Glomerular endothelial cell (primary cell): Measurements from ENCODE around the gene ETNK2. TPM values are rescaled to one million over a fixed set of nuclear protein-coding genes. Genes with fewer than 3 reads are reported as not detected.

Experiments
- DNase-seq: peaks from one replicate; pipeline ENCODE4 v3.0.0-alpha.2; 2011; ENCODE audit warnings: low read depth, low spot score; ENCODE audit errors: extremely low read depth
- total RNA-seq: library from RNA; depleted of rRNA; stranded (reverse); fragments of >200 nt; gene quantifications from 2 replicates; pipeline ENCODE4 v1.2.3, GENCODE V29; 2015

The ETNK2 gene
- total RNA-seq, 1 donor from 2014 or later, result 15.3 TPM

DNA sequence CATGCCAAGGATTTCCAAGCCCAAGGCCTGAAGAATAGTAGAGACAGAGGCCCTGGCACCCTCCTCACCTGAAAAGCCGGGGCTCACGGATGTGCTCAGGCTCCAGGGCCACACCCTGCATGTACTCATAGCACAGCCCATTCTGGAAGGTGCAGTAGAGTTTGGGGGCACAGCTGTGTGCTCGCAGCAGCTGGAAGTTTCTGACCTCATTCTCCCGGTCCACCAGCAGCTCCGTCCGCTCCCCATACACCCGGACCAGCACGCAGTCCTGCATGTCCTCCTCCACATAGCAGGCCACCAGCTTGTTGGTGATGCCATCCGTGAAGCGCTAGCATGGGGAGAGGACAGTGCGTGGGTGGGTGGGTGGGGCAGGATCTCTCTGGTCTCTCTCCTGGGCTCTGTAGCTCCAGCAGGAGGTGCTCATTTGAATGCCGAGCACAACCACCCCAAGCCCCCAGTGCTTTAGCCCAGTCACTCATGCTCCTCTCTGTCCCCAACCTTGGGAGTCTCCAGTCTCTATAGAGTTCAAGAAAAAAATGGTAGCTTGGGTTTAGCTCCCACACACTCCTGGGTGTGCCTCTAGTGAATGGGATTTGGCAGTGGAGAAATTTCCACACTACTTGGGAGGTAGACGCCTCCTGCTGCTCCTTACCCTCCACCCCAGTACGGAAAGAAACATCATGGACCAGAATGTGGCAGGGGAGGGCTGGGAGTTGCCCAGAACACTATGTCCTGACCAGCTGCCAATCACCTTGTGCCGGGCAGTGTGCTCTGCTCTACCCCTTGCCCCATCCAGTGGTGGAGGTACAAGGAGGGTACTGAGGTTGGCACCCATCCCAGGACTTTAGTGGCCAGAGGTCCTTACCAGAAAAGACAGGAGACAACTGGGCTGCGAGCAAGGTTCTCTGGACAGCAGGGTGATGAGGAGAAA, 1.9 kb downstream of the ETNK2 start:
- DNase-seq, result no peak

DNA sequence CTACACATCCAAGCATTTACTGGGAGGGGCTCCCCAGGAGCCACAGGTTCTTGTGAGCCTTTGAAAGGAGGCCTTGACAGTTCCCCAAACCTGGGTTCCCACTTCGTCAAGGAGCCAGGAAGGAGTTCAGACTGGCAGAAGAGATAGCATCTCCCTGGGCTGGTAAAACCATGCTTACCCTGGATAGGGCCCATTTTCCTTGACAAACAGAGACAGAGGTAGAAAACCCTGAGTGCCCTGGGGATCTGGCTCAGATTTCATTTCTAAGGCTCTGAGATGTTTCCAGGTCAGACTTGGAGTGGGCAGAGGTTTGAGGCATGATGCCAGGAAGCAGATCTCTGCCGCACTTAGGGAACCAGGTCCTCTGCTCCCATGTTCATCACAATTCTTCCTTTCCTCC, 2.7 kb downstream of the ETNK2 start:
- DNase-seq, result no peak

DNA sequence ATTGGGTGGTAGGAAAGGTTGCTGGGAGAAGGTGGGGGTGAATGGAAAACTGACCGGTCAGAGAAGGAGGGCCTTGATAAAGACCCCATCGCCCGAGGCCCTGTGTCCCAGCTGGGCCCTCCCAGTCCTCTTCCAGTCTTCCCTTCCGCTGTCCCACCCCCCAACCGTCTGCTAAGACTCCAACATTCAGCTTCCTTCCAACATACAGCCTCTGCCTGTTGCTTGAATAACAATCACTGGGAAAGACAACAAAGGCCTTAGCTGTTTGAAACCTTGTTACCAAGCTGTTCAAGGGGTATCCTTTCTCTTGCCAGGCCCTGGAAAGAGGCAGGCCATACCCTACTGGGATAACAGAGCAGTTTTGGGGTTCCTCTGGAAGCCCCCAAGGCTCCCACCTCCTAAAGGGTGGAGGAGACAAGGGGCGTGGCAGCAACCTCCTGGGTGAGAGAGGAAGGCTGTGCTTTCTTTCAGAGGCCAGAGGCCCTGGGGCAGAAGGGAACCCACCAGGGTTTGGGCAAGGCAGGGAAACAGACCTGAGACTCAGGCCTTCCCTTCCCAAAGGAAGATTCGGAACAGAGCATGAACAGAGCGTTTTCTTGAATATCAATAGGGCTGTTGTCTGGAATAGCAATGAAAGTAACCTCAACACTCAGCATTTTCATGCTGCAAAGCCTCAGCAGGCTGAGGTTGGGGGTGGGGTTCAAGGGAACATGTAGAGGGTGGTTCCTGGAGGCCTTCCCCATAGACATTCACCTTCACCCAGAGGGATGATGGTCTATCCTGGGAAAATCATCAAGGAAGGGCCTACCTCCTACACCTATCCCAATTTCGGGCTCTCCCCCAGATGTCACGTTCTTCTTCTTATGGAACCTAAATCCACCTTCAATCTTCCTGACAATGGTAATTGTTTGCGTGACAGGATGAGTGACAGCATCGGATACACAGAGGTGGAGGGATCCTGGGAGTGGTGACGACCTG, 4.1 kb downstream of the ETNK2 start:
- DNase-seq, result no peak

DNA sequence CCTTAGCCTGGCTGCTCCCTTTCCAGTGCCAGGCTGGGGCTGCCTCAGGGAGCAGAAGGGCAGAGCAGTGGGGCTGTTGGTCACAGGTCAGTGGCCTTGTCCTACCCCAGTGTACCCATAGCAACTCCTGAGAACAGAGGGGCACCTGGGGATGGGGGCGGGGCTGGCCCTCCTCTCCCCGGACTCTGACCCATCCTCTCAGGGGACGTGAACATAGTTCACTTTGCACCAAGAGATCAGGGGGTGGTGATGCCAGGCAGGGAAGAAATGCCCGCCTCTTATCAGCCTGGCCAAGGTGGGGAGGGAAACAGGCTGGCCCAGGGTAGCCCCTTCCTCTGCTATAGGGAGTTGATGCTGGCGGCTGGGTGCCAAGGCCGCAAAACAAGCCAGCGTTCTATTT, 4.9 kb downstream of the ETNK2 start:
- no peak for DNase-seq

DNA sequence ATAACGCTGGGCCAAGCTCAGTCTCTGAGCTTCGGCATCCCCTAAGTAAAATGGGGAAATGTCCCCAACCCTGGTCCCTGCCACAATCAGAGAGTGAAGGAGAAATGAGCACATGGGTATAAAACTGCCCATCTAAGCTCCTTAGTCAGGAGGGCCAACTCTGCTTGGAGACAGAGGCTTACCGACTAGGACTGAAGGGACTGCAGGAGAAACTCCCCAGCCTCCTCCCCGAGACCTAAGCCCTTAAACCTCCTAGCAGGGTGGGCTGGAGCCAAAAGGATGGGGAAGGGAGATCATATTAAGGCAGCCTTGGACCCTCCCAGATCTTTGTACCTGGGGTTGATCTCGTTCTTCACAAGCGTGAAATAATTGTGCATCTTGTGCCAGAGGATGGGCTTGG, 5.5 kb downstream of the ETNK2 start:
- DNase-seq, result no peak

DNA sequence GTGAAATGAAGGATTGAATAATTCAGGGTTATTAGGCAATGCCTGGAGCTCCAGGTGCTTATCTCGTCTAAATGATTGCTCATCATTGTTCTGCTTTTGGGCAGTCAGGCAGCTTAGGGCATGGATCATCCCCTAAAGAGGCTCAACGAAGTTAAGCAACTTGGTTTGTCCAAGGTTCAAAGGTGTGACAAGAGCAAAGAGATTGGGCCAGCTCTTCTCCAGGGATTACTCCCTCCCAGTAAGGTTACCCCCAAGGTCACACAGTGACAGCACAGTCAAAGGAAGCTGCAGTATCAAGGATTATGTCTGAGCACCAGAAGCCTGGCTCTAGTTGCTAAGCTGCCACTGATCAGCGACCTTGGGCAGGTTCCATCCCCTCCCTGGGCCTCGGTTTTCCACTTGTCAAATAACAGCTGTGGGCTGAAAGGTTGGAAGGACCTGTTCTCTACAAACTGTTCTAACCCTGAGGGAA, 6.8 kb downstream of the ETNK2 start:
- DNase-seq, result no peak

DNA sequence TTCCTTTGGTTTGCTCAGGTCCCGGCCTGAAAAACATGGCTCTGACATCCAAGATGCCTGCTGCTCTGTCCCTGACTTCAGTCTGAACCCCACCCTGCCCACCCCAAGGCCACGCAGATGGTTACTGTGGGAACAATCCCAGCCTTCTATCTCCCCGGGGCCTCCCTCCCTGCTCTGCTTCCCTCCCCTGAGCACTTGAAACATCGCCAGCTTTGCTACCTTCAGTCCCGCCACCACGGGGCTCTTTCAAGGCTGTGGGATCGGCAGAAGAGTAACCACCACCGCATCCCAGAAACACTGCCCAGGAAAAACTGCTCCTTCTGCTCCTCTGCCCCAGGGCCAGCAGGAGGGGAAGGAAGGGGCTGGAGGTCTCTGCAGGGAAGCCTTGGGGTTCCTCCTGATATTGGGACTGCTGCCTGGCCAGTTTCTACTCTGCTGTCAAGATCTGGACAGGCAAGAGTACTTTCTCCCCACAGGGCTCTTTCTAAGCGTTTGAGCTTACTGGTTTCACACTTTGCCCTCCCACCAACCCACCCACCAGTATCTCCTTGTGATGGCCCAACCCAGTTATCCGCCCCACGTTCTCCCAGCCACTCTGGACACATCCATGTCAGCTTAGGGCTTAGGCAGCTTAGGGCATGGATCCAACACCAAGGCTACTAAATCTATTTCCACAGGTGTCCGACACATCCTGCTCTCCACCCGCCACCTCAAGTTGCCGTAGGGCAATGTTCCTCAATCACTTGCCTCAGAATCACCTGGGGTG, 8.4 kb downstream of the ETNK2 start:
- no peak for DNase-seq

DNA sequence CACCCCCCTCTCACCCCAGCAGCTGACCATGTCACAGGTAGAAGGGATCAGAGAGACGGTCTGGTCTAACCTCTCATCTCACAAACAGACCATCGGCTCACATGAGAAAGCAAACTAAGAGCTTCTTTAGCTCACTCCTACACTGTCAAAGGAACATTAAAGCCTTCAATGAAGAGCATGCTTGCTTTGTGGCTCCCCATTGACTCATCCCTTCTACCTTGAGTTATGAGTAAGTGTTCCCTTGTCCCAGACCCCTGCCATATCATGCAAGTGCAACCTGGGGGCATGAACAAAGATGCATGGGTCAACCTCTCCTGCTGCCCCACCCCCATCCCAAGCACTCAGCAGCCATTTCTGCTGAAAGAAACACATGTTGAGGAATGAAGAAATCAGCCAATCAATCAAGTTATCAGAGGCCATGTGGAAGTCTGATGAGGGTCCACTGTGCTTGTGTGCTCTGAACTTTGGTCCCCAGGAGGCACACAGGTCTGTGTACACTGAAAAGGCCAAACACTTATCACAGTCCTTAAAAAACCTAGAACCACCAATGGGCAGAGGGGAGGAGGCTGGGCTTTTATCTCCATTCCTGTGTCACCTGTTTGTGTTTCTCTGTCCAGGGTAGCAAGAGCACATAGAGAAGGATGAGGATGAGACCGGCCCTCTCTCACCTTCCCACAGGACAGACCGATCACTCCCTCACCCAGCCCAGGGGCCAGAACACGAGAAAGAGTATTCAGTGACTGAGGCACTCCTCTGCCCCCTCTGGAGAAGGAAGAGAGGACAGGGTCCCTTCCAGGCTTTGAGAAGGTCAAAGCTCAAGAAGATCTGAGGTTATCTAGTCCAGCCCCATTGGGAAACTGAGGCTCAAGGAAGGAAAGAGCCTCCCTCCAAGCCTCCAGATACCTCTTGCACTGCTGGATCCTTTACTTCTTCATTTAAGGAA, 9.5 kb downstream of the ETNK2 start:
- no peak for DNase-seq

DNA sequence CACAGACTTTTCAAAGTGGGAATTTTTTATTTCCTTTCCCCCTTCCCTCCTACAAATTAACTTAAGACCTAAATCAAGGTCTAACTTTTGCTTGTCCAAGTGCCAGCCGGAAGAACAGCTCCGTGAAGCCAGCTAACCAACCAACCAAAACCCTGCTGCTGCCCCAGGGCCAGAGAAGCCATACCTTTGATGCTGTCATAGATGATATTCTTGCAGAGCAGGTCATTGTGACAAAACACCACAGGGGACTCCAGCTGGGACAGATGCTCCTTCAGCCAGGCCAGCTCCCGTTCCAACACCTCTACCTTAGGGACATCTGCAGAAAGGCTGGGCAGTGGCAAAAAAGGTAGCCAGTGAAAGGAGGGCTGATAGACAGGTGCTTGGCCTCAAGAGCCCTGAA, 10.7 kb downstream of the ETNK2 start:
- DNase-seq, result no peak

DNA sequence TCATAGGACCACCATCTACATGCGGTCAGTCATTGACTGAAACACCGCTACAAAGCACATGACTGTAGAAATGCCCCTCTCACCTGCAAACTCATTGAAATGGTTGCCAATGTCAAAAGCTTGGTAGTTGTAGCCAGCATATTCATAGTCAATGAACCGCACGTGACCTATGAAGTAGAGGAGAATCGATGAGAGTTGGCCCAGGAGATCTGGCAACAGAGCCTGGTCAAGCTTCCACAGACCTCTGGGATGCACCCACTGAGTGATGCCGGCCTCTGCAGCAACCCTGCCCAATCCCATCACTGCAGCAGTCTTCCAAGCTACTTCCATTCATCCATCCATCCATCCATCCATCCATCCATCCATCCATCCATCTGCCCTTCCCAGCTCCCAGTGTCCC, 11.9 kb downstream of the ETNK2 start:
- no peak for DNase-seq

DNA sequence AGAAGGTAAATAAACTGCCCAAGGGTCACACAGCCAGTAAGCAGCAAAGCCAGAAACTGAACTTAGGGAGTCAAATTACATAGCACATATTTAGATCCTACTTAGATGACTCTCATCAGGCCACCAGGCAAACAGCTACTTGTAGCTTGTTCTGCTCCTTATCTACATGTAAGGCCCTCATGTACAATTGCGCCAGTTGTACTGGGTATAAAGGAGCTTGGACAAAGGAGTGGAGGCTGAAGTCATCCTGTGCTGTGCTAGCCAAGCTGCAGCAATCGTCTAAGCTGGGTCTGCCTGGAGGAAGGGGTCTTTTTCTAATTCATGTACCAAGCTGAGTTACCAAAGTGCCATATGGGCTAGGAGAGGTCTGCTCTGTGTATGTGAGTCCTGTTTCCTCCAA, 12.8 kb downstream of the ETNK2 start:
- DNase-seq, result no peak

DNA sequence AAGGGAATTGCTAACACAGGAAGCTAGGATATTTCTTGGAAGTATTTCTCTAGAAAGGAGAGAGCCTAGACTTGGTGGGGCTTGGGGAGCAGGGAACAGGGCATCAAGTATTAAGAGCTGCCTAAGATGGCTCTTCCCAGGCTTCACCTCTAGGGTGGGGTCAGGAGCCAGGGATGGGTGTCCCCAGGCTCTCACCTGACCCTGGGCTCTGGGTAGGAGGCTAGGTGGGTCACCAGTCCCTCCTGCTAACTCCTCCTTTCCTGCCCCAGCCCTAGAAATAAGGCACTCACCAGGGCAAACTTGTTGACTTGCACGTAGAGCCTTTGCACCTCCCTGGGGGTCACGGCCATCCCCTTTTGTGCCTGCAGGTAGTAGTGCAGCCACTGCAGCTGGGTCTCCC, 15.0 kb downstream of the ETNK2 start:
- DNase-seq, result no peak

DNA sequence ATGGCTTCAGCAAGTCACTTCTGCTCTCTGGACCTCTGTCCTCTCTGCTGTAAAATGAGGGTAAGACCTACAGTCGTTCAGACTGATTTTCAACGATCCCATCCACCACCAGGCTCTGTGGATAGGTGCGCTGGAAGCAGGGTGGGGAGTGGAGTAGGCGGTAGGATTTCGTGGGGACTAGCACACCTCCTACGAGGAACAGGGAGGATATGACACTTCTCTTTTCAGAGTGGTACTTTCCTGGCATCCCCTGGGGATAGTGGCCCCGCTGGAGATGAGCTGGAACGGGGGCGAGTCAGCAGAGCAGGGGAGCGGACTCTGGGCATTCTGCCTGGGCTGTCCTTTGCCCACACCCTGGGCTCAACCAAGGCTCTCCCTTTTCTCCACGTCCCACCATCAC, 17.7 kb downstream of the ETNK2 start:
- DNase-seq, result no peak

DNA sequence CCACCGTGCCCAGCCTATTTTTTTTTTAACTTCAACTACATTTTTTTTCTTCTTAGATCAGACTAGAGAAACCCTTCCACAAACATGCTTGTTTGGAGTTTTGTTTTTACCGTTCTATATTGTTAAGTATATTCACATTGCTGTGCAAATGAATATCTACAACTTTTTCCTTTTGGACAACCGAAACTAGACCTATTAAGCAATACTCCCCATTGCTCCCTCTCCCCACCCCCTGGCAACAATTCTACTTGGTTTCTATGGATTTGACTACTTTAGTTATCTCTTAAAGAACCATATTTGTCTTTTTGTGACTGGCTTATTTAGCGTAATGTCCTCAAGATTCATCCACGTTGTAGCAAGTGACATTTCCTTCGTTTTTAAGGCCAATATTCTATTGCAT, 19.1 kb downstream of the ETNK2 start:
- no peak for DNase-seq

DNA sequence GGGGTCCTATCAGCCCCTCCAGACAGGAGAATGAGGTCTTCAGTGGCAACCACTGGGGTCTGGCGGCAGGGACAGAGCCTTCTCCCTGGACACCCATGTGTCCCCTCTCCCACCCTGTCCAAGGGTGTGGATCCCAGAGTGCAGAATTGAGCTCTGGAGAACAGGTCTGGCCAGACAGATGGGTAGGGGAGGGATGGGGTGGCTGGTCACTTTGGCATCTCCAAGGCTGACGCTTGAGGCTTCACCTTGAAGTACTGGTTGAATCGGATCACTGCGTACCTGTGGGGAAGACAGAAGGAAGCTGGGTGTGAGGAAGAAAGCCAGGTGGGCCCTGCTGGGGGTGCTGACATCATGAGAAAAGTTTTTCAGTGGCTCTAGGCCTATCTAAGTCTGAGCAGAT, 19.9 kb downstream of the ETNK2 start:
- no peak for DNase-seq

DNA sequence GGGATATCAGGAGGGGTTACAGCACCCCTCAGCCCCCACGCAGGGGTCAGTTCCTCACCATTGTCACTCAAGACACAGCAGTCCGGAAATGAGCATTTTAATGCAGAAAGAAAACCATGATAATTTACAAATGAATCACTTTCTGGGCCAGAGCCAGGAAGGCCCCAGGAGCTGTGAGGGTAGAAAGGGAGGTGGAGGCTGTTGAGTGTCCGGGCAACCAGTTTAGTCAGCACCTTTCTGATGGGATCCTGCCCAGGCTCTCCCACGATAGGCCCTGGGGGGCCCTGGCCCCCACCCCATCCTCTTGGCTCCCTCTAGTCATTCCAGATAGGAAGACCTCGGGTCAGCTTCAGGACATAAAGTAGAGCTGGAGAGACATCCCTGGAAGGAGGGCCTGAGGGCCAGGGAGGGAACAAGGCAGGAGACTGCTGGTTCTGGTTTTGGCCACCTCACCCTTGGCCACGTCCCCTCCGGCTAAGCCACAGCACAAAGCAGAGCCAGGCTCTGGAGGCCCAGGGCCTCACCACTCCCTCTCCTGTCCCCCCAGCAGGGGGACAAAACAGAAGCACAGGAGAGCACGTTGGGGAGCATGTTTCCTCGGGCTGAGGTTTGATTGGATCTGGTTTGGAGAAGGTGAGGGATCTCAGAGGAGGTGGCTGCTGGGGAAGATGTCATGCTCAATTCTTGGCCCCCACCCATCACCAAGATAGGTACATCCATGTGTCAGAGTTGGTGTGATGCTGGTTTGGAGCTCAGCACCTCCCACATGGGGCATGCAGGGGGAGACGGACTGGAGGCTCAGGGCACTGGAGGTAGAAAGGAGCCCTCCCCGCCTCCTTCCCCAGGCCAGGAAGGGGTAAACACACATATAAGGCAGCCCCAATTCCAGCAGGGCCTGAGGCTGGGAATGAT, 20.6 kb downstream of the ETNK2 start:
- DNase-seq, result no peak

DNA sequence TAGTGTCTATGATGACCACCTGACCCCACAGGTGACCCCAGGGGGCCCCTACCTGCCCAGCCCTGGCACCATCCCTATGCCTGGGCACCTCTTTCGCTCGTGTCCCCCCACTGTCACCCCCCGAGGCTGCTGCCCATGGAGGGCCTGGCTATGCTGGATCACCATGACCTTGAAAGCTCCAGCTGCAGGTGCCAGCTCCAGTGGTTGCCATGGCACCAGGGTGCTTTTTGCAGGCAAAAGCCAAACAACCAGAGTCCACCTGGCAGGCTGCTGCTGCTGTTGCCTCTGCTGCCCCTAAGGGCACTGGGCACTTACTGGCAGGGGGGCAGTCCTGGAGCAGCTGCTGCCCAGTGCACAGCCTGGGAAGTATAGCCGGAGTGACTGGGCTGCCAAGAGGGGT, 21.7 kb downstream of the ETNK2 start:
- DNase-seq, result no peak
